SK-N-SH (cell line): ENCODE measurements around the gene SP140. TPM values are rescaled to one million over a fixed set of nuclear protein-coding genes. Genes with fewer than 3 reads are reported as not detected.

ENCODE experiments used
- CTCF ChIA-PET: fragments of 300-600, 350-600 bp; formaldehyde crosslinking; extraction: SDS; loops from one replicate; lab custom pipeline; 2021; lab: Yijun Ruan, JAX
- POLR2A ChIA-PET: fragments of 350-600 bp; sonication (Branson Sonifier 250); formaldehyde crosslinking; extraction: SDS; loops from one replicate; lab custom pipeline; 2020; ENCODE audit warnings: antibody characterized with exemption, inconsistent platforms; lab: Yijun Ruan, JAX
- DNase-seq: peaks from one replicate; pipeline ENCODE4 v3.0.0; 2012
- H2AFZ ChIP-seq: fragments of 200-600 bp; sonication (generic); 2 replicates; pipeline ENCODE4 v1.8.1; 2016; ENCODE audit warnings: antibody characterized with exemption, mild to moderate bottlenecking, low read depth
- H3F3A ChIP-seq: fragments of 200-600 bp; sonication (generic); replicated peaks from 2 replicates; pipeline ENCODE3; 2016; ENCODE audit warnings: antibody characterized with exemption, mild to moderate bottlenecking; ENCODE audit not compliant: insufficient read depth
- H3K27ac ChIP-seq, 2 experiments: fragments of 200-500 bp in 1 of 2; fragments of 200-600 bp in 1 of 2; sonication (Bioruptor generic) in 1 of 2; sonication (generic), shearing (Covaris generic) in 1 of 2; 2 replicates each; pipeline versions ENCODE4 v1.5.1 to v1.6.1; 2014 to 2016; ENCODE audit warnings: low read depth in 2 of 2, inconsistent platforms in 1 of 2, low read length in 1 of 2, mild to moderate bottlenecking in 1 of 2, mixed read lengths in 1 of 2
- H3K27me3 ChIP-seq: fragments of 200-600 bp; sonication (generic), shearing (Covaris generic); 2 replicates; pipeline ENCODE4 v1.6.1; 2016; ENCODE audit warnings: mixed run types; ENCODE audit not compliant: insufficient read depth
- H3K36me3 ChIP-seq, 2 experiments: fragments of 200-500 bp in 1 of 2; fragments of 200-600 bp in 1 of 2; sonication (Bioruptor generic) in 1 of 2; sonication (generic) in 1 of 2; replicated peaks in 1 of 2; 2 replicates each; pipeline versions ENCODE3 to v1.5.1; 2014 to 2016; ENCODE audit warnings: low read length in 1 of 2, mild to moderate bottlenecking in 1 of 2; ENCODE audit not compliant: insufficient read depth in 2 of 2, control insufficient read depth in 1 of 2
- H3K4me1 ChIP-seq, 2 experiments: fragments of 200-500 bp in 1 of 2; fragments of 200-600 bp in 1 of 2; sonication (Bioruptor generic) in 1 of 2; sonication (generic), shearing (Covaris generic) in 1 of 2; 2 replicates each; pipeline versions ENCODE4 v1.5.1 to v1.6.1; 2014 to 2016; ENCODE audit warnings: low read depth in 1 of 2, low read length in 1 of 2, mixed run types in 1 of 2; ENCODE audit not compliant: insufficient read depth in 2 of 2, control insufficient read depth in 1 of 2
- H3K4me2 ChIP-seq: fragments of 200-600 bp; sonication (generic), shearing (Covaris generic); 2 replicates; pipeline ENCODE4 v1.6.1; 2017; ENCODE audit warnings: mixed run types
- H3K4me3 ChIP-seq, 2 experiments: fragments of 200-500 bp in 1 of 2; fragments of 200-600 bp in 1 of 2; sonication (Bioruptor generic) in 1 of 2; sonication (generic), shearing (Covaris generic) in 1 of 2; 2 replicates each; pipeline versions ENCODE4 v1.5.1 to v1.8.1; 2014 to 2016; ENCODE audit warnings: low read depth in 2 of 2, inconsistent platforms in 1 of 2, low read length in 1 of 2, mild to moderate bottlenecking in 1 of 2, mixed read lengths in 1 of 2, moderate library complexity in 1 of 2
- H3K79me2 ChIP-seq: fragments of 200-600 bp; sonication (generic); 2 replicates; pipeline ENCODE4 v1.8.1; 2017; ENCODE audit warnings: mild to moderate bottlenecking; ENCODE audit not compliant: insufficient read depth
- H3K9ac ChIP-seq: fragments of 200-600 bp; sonication (generic); 2 replicates; pipeline ENCODE4 v1.6.1; 2017; ENCODE audit warnings: mixed run types
- H3K9me2 ChIP-seq: fragments of 200-600 bp; sonication (generic); 2 replicates; pipeline ENCODE4 v1.6.1; 2017; ENCODE audit warnings: mixed run types
- H3K9me3 ChIP-seq: fragments of 200-600 bp; sonication (generic); 2 replicates; pipeline ENCODE4 v1.6.1; 2017; ENCODE audit warnings: mixed run types, mild to moderate bottlenecking, moderate library complexity
- H4K20me1 ChIP-seq: fragments of 200-600 bp; sonication (generic); 2 replicates; pipeline ENCODE4 v1.6.1; 2017; ENCODE audit warnings: mild to moderate bottlenecking, mixed run types; ENCODE audit not compliant: insufficient read depth
- ELF1 ChIP-seq: IDR thresholded peaks from 2 replicates; pipeline ENCODE4 v1.4.0; 2012
- EP300 ChIP-seq, 2 experiments: IDR thresholded peaks; 2 replicates each; pipeline versions ENCODE4 v1.4.0 to v1.6.1; 2012; ENCODE audit warnings: borderline replicate concordance in 1 of 2, low read depth in 1 of 2, low read length in 1 of 2
- EZH2phosphoT487 ChIP-seq: fragments of 200-600 bp; sonication (generic); IDR thresholded peaks from 2 replicates; pipeline ENCODE4 v1.6.1; 2017; ENCODE audit warnings: low read depth, mixed run types, mild to moderate bottlenecking, antibody characterized with exemption, moderate library complexity, borderline replicate concordance
- FOSL2 ChIP-seq: IDR thresholded peaks from 2 replicates; pipeline ENCODE4 v1.4.0; 2012; ENCODE audit warnings: low read depth, mild to moderate bottlenecking, moderate library complexity, borderline replicate concordance
- FOXM1 ChIP-seq: IDR thresholded peaks from 2 replicates; pipeline ENCODE4 v1.4.0; 2012; ENCODE audit warnings: low read depth, mild to moderate bottlenecking
- RFX5 ChIP-seq: IDR thresholded peaks from 2 replicates; pipeline ENCODE4 v1.6.1; 2012; ENCODE audit warnings: mild to moderate bottlenecking, improper control_type of control experiment, low read length
- RXRA ChIP-seq: IDR thresholded peaks from 2 replicates; pipeline ENCODE4 v1.4.0; 2012; ENCODE audit warnings: low read depth, mild to moderate bottlenecking, borderline replicate concordance
- SIN3A ChIP-seq: IDR thresholded peaks from 2 replicates; pipeline ENCODE4 v1.6.1; 2012; ENCODE audit warnings: low read depth, mild to moderate bottlenecking, low read length, moderate library complexity, borderline replicate concordance
- SMC3 ChIP-seq: IDR thresholded peaks from 2 replicates; pipeline ENCODE4 v1.6.1; 2012; ENCODE audit warnings: low read depth, low read length, improper control_type of control experiment
- TCF12 ChIP-seq: IDR thresholded peaks from 2 replicates; pipeline ENCODE4 v1.4.0; 2012
- TEAD4 ChIP-seq: IDR thresholded peaks from 2 replicates; pipeline ENCODE4 v1.4.0; 2012; ENCODE audit warnings: mild to moderate bottlenecking, borderline replicate concordance; ENCODE audit not compliant: insufficient read depth
- YY1 ChIP-seq: IDR thresholded peaks from 2 replicates; pipeline ENCODE4 v1.4.0; 2012; ENCODE audit warnings: low read depth, mild to moderate bottlenecking
- WGBS: methylation state at CpG from one replicate; pipeline ENCODE4 v1.1.6; 2017; ENCODE audit warnings: low lambda C conversion rate; 5-methylcytosine and 5-hydroxymethylcytosine counted together
- polyA plus RNA-seq, 3 experiments: library from polyadenylated mRNA; depleted of rRNA; stranded (reverse); fragments of >200 nt; gene quantifications; 2 replicates each; pipeline ENCODE4 v1.2.3, GENCODE V29; 2012
- TF ChIP-seq, protein P1 (sequence below): fragments of 200-600 bp; sonication (generic); IDR thresholded peaks from 2 replicates; pipeline ENCODE4 v1.6.1; 2017; ENCODE audit warnings: antibody characterized with exemption, mild to moderate bottlenecking, moderate library complexity
- TF ChIP-seq, protein P2 (sequence below): IDR thresholded peaks from 2 replicates; pipeline ENCODE4 v1.4.0; 2012; ENCODE audit warnings: low read depth, borderline replicate concordance
- TF ChIP-seq, protein P3 (sequence below): fragments of 150-350 bp; IDR thresholded peaks from 2 replicates; pipeline ENCODE4 v1.6.1; 2016; ENCODE audit warnings: mild to moderate bottlenecking, low read depth, low read length
- TF ChIP-seq, protein P4 (sequence below): IDR thresholded peaks from 2 replicates; pipeline ENCODE4 v1.6.1; 2012; ENCODE audit warnings: mild to moderate bottlenecking, low read depth, low read length, moderate library complexity

Gene SP140
- polyA plus RNA-seq, 1 of the 3 experiments (the other 2 are of a cell fraction): 0.71 TPM

DNA sequence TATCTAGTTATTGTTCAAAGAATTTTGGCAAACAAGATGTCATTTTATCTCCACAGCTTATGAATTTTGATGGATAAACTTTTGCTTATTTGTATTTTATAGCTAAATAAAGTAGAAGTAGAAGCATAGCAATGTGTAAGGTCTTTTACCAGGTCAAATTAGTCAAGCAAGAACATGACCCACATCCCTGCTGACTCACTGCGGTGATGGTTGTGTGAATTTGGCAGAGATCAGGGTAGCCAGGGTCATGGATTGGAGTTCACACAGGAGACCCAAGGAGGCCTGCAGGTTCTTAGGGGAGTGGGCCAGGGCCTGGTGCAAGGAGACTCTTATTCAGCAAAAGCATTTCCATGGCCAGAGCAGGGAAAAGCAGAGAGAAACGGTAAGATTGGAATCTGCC, 18.7 kb downstream of the SP140 start:
- CTCF ChIA-PET: no interaction called here
- no peak for DNase-seq

More for the DNA sequence above, 18.7 kb downstream of the SP140 start:
- Histone ChIP-seq H3K36me3 (no peaks in the 10 kb centered on the region), H3F3A (no peaks in the 10 kb centered on the region), H3K4me1 (no peaks in the 10 kb centered on the region), H3K9me2 (no peaks in the 10 kb centered on the region), H4K20me1 (no peaks in the 10 kb centered on the region), H3K9ac (no peak overlapping the region), H3K27ac (no peak overlapping the region), H3K79me2 (no peaks in the 10 kb centered on the region), H3K27me3 (peaks cover 7% of the 10 kb centered on the region; the same call in 1 of the 2 replicates), H3K4me3 (no peak overlapping the region), H2AFZ (no peak overlapping the region), H3K4me2 (no peak overlapping the region), H3K9me3 (no peaks in the 10 kb centered on the region)
- POLR2A ChIA-PET: no interaction called here
- WGBS: 9% methylated on average over 2 of the region's 2 CpGs
- TF ChIP-seq, protein P1, sequence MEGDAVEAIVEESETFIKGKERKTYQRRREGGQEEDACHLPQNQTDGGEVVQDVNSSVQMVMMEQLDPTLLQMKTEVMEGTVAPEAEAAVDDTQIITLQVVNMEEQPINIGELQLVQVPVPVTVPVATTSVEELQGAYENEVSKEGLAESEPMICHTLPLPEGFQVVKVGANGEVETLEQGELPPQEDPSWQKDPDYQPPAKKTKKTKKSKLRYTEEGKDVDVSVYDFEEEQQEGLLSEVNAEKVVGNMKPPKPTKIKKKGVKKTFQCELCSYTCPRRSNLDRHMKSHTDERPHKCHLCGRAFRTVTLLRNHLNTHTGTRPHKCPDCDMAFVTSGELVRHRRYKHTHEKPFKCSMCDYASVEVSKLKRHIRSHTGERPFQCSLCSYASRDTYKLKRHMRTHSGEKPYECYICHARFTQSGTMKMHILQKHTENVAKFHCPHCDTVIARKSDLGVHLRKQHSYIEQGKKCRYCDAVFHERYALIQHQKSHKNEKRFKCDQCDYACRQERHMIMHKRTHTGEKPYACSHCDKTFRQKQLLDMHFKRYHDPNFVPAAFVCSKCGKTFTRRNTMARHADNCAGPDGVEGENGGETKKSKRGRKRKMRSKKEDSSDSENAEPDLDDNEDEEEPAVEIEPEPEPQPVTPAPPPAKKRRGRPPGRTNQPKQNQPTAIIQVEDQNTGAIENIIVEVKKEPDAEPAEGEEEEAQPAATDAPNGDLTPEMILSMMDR: no peak
- no peak for TF ChIP-seq RXRA
- TF ChIP-seq SIN3A: no peak
- TF ChIP-seq EZH2phosphoT487: no peak
- TF ChIP-seq TEAD4: no peak
- TF ChIP-seq FOXM1: no peak
- TF ChIP-seq, protein P2, sequence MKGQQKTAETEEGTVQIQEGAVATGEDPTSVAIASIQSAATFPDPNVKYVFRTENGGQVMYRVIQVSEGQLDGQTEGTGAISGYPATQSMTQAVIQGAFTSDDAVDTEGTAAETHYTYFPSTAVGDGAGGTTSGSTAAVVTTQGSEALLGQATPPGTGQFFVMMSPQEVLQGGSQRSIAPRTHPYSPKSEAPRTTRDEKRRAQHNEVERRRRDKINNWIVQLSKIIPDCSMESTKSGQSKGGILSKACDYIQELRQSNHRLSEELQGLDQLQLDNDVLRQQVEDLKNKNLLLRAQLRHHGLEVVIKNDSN: no peak
- TF ChIP-seq FOSL2: no peak
- no peak for TF ChIP-seq SMC3
- TF ChIP-seq ELF1: no peak
- no peak for TF ChIP-seq RFX5
- no peak for TF ChIP-seq YY1
- TF ChIP-seq EP300 (IDR thresholded peaks at IDR 0.05; ENCODE audit: borderline replicate concordance in 1 of 2, low read depth in 1 of 2, low read length in 1 of 2): no peak
- no peak for TF ChIP-seq TCF12
- TF ChIP-seq, protein P3, sequence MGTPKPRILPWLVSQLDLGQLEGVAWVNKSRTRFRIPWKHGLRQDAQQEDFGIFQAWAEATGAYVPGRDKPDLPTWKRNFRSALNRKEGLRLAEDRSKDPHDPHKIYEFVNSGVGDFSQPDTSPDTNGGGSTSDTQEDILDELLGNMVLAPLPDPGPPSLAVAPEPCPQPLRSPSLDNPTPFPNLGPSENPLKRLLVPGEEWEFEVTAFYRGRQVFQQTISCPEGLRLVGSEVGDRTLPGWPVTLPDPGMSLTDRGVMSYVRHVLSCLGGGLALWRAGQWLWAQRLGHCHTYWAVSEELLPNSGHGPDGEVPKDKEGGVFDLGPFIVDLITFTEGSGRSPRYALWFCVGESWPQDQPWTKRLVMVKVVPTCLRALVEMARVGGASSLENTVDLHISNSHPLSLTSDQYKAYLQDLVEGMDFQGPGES: no peak
- TF ChIP-seq, protein P4, sequence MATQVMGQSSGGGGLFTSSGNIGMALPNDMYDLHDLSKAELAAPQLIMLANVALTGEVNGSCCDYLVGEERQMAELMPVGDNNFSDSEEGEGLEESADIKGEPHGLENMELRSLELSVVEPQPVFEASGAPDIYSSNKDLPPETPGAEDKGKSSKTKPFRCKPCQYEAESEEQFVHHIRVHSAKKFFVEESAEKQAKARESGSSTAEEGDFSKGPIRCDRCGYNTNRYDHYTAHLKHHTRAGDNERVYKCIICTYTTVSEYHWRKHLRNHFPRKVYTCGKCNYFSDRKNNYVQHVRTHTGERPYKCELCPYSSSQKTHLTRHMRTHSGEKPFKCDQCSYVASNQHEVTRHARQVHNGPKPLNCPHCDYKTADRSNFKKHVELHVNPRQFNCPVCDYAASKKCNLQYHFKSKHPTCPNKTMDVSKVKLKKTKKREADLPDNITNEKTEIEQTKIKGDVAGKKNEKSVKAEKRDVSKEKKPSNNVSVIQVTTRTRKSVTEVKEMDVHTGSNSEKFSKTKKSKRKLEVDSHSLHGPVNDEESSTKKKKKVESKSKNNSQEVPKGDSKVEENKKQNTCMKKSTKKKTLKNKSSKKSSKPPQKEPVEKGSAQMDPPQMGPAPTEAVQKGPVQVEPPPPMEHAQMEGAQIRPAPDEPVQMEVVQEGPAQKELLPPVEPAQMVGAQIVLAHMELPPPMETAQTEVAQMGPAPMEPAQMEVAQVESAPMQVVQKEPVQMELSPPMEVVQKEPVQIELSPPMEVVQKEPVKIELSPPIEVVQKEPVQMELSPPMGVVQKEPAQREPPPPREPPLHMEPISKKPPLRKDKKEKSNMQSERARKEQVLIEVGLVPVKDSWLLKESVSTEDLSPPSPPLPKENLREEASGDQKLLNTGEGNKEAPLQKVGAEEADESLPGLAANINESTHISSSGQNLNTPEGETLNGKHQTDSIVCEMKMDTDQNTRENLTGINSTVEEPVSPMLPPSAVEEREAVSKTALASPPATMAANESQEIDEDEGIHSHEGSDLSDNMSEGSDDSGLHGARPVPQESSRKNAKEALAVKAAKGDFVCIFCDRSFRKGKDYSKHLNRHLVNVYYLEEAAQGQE: no peak
